HG03439 (cell line): ENCODE results near the gene EPS8L2.

ENCODE experiments used
- ATAC-seq: cut with Tn5 transposase; IDR thresholded peaks from one replicate; pipeline ENCODE4 v1.9.1; 2021; ENCODE audit warnings: mild to moderate bottlenecking, moderate library complexity; ENCODE audit not compliant: unreplicated experiment

The EPS8L2 gene

DNA sequence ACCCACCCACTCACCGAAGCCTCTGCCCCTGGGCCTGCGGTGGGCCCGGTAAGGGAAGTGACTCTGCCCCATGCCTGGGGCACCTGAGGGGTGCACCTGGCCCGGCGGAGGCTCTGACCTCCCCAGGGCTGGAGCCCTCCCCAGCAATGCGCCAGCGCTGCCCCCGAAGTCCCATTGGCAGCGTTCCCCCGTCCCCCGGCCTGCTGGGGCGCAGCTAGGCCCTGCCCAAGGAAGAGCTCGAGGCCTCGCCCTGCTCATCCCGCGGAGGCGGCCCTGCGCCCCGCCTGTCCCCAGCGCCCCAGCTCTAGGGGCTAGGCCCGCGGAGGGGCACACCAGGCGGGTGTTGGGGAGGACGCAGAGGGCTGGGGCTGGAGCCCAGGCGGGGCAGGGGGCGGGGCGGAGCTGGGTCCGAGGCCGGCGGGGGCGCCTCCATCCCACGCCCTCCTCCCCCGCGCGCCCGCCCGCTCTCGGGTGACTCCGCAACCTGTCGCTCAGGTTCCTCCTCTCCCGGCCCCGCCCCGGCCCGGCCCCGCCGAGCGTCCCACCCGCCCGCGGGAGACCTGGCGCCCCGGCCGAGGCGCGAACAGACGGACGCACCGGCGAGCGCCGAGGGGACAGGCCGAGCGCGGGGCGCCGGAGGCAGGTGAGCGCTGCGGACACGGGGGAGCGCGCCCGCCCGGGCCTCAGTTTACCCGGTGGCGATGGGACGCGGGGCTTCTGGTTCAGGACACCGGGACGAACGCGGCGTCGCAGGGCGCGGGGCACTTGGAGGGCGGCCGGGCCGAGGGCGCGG is at the start of gene EPS8L2:
TSS of gene EPS8L2 (plus strand) at position 586 of the 793 bp plus-strand sequence. CDS start 3,177 bp downstream, outside the sequence.
- no peak for ATAC-seq

DNA sequence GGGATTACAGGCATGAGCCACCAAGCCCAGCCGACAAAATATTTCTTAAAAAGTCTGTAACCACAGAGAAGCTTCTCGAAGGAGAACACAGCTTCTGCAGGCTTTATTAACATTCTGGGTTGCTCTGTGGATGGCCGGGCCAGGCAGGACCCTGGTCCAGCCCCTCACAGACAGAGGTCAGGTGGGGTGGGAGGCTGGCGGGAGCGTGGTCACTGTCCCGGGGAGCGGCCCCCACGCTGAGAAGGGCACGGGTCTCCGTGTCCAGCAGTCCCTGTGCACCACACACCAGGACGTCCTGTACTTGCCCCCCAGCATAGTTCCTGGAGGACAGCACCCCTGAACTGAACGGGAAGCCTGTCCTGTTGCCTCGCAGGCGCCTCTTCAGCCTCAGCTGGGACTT is 49.6 kb upstream of the EPS8L2 start:
- ATAC-seq = no peak

DNA sequence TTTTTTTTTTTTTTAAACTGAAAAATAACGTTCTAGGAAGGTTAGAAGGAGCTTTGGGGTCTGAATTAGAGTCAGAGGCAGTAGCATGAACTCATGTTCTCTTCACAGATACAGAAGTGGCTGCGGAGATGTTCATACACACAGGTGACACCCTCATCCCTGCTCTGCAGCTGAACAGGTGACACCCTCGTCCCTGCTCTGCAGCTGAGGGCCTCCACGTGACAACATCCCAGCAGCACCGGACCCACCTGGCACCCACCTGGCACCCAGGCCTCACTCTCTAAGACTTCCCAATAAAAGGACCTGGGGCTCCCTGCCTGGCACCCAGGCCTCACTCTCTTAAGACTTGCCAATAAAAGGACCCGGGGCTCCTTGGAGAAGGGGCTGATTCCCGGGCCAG is 49.2 kb upstream of the EPS8L2 start:
- no peak for ATAC-seq

DNA sequence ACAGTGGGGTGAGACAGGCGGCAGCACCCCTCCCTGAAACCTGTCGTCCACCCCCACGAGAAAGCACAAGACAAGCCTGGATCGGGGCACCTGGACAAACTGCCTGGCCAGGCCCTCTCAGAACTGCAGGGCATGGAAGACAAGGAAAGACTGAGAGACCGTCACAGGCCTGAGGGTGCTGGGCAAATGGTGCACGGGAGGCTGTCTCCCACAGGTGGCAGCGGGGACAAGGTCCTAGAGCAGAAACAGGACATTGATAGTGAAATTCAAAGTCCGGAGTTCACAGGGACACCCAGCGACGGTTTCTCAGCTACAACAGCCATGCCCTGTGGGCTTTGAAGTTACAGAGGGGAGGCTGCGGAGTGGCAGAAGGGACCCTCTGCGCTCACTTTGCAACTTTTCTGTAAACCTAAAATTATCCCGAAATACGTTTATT is 48.3 kb upstream of the EPS8L2 start:
- no peak for ATAC-seq

DNA sequence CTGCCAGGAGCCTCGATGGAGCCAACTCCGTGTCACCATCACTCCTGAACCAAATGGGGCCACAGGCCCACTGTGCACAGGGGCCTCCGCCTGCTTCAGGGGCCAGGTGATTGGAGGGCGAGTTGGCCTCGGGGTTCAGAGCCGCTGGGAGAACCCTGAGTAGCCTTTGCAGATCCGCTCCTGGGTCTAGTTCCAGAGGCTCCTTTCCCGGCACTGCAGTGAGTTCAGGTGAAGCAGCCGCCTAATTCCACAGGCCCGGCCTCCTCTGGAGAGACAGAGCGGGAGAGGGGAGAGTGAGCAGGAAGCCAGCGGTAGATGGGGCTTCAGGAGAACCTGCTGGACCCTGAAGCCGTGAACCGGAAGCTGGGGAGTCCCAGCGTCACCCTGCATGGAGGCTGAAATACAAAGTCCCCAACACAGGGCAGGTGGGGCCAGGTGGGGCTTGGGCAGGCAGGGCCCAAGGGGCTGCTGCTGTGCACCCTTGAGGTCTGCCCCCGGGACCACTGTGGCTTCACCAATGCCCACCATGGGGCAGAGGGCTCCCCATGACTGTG is 46.4 kb upstream of the EPS8L2 start:
- no peak for ATAC-seq

DNA sequence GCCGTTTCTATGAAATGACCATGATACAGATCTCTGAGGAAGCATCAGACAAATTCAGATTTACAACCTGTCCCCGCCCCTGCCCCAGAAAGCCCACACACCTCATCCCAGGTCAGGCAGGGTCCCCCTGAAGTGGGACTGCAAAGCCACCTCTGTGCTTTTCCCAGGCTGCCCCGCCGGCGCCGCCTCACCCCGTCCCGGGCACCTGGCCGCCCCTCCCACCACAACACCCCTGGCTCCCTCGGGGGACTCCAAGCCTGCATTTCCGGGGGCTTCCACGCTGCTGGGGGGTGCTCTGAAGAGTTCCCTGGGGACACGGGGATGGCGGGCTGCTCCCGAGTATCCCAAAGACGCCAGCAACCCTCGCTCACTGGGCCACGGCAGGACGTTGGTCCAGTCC is 45.8 kb upstream of the EPS8L2 start:
- ATAC-seq = no peak

DNA sequence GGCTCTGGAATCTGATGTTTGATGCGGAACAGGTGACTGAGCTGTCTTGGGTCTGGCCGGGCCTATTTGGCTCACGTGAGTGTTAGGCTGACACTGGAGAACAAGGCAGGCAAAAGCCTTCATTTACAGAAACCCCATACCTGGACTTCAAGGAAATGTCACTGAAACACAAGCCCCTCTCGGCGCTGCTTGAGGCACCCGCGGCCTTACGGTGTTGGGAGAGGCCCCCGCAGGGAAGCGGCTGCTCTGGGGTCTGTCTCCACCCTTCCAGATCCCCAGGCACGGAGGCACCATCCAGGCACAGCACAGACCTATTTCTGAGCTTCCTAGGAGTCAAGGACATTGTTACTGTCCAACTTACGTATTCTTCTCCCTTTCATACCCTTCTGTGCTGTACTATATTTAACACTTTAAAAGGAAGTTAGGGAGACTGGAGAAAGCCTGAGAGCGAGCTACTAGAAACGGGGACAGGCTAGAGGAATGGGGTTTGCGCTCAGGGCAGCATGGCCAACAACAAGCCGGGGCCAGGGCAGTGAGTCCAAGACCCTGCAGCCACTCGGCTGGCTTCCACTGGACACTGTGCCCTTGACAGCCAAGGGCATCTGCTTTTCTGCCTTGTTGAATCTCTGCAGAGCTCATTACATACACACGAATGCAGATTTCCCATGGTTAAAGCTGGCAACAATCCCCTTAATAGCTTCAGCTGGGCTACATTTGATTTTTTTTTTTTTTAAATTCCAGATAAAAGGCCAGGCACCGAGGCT is 45.2 kb upstream of the EPS8L2 start:
- ATAC-seq = no peak

DNA sequence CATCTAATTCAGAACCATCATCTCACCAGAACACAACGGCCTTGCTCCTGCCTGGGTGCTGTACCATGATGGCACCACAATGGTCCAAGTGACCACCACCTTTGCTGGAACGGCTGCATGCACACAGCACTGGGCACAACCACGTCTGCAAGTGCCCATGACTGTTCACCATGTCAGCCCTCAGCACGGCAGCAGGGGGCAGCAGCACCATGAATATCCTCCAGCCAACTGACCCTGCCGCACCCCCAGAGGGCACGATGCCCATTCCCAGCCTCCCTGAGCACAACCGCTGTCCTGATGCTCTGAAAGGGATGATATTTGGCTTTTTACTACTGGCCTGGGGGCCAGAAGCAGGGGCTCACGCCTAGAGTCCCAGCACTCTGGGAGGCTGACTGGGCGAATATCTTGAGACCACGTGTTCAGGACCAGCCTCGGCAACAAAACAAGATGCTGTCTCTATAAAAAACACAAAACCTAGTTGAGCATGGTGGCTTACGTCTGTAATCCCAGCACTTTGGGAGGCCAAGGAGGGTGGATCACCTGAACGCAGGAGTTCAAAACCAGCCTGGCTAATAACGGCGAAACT is 43.2 kb upstream of the EPS8L2 start:
- ATAC-seq = no peak

DNA sequence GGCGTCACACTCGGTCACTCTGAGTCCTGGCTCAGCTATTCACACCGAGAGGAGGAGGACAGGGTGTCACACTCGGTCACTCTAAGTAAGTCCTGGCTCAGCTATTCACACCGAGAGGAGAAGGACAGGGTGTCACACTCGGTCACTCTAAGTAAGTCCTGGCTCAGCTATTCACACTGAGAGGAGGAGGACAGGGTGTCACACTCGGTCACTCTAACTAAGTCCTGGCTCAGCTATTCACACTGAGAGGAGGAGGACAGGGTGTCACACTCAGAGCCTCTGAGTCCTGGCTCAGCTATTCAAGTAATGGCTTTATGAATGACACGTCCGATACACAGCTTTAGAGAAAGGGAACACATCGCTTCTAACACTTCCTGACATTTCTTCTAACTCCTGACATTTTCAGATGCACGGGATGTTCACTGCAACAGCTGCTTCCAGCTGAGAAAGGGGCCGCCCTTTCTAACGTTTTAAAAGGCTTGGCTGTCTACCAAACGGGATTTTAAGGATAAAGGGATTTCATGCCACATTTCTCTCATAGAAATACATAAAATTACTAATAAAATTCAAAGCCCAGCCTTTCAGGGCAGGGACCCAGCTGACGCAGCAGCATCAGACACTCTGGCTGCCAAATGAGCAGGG is 40.8 kb upstream of the EPS8L2 start:
- ATAC-seq = no peak

DNA sequence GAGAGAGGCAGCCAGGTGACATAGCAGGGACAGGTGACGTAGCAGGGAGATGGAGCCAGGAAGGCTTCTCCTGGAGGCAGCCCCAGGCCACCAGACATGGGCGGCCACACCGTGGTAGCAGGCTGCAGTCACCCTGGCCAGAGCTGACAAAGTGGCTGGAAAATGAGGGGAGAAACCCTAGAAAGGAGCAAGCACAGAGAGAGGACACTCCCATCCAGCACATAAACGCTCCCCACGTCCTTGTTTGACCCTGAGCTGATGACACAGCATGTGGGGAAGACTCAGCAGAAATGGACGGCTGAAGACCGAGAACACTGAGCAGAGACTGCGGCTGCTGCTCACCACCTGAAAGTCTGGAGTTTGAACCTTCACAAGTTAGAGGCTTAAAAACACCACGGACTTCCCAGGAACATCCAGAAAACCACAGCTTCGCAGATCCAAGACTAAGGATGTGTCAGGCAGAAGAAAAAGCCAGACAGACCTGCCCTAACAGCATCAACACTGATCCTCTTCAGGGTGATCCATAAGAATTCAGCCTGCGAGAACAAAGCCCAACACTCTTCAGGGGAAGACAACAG is 40.2 kb upstream of the EPS8L2 start:
- ATAC-seq = no peak

DNA sequence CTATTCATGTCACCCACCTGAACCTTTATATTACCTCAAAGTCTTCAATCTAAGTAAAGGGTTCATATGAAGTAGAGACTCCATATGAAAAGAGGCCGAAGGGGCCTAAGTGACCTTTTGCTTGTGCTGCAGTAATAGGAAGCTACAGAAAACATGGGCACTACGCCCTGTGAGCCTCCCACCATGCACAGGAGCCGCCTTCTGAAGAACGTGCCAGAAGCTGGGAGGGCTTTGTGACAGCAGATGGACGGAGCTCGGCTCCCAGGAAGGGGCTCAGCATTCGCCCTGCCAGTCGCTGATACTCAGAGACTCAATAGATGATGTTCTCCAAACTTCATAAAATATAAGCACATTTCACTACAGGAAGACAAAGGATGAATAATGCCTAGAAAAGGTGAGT is 32.2 kb upstream of the EPS8L2 start:
- no peak for ATAC-seq

DNA sequence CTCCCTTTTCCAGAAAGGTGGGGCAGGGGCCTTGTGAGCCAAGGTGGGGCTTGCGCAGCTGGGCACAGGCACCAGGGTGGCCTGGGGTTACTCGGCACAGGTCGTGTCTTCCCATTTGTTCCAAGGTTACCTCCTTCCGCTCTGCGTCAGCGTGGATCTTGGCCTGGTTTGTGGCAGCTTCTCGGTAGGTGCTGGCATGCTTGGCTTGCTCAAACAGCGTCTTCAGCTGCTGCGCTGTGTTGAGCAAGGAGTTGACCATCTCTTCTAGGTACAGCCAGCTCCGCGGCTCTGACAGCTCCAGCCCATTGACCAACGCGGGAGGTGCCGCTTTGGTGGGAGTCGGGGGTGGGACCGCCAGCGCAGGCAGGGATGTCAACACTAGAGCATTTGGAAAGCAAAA is 31.6 kb upstream of the EPS8L2 start:
- ATAC-seq = no peak

DNA sequence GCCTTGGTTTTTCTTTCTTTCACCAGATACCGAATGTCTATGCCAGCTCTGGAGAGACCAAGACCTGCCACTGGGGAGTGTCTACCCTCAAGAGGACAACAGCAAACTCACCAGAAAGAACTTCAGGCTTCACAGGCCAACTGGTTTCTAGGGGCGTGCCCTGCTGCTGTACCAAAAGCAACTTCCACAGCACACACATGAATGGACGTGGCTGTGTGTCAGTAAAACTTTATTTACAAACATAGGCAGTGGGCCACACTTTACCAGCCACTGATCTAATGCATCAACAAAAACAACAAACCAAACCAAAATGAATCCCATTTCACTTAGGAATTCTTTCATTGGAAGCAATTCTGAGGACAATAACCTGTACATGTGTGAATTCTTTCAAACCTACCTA is 27.7 kb upstream of the EPS8L2 start:
- ATAC-seq = no peak

DNA sequence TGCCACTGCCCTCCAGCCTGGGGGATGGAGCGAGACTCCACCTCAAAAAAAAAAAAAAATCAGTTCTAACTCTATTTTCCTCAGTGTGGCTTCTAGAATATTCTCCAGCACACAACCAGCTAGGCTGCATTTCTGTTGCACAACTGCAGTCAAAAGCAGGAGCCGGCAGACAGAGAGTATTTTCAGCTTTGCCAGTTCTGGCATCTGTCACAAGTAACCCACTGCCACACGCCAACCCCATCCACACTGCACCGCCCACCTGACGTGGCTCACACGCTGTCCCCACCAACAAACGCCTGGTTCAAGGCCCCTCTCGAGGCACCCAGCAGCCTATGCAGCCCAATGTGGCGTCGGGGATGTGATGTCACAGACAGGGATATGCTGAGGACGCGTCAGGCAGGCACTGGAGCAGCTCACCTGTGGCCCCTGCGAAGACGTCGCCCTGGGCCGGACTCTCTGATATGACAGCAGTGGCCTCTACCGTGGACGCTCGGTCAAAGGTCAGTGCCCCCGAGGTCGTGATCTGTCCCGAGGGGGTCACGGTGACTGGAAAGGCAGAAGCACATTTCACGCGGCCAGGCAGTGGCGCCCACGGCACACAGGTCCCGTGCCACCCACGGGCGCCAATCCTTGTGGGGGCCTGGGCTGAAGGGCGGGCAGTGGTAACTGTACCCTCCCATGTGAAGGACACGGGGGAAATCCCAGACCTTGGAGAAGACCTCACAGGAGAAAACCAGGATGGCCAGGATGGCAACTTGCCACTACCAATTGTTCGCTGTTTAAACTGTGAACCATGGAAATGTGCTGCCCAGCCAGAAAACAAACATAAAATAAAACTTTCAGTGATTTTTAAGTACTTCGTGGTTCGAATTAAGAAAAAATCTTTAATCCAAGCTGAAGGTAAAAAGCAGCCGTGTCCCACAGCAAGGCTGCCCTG is 26.5 kb upstream of the EPS8L2 start:
- ATAC-seq = no peak

DNA sequence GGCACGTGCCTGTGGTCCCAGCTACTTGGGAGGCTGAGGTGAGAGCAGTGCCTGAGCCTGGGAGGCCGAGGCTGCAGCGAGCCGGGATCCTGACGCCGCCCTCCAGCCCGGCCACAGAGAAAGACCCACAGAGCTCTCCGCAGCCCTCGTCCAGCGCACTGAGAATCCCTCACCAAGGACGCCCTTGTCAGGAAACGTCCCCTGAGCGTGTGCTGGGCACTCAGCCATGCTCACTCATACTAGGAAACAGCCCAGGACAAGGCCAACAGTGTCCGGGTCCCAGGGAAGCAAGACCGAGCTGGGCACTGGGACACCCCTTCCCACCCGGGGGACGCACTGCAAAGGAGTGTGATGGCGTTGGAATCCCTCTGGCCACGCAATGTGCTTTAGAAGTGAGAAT is 25.6 kb upstream of the EPS8L2 start:
- no peak for ATAC-seq

DNA sequence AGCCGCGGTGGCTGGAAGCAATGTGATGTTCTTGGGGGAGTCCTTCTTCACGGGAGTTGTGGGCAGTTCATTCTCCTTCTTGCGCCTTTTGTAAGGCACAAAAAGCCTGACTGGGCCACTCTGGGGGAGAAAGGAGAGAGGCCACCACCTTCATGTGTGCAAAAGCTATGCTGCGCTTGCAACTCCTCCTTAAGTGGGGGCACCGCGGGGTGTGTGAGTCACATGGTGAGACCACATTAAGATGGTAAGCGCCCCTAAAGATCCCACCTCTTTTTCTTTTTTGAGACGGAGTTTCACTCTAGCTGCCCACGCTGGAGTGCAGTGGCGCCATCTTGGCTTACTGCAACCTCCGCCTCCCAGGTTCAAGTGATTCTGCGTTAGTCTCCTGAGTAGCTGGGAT is 25.1 kb upstream of the EPS8L2 start:
- no peak for ATAC-seq

DNA sequence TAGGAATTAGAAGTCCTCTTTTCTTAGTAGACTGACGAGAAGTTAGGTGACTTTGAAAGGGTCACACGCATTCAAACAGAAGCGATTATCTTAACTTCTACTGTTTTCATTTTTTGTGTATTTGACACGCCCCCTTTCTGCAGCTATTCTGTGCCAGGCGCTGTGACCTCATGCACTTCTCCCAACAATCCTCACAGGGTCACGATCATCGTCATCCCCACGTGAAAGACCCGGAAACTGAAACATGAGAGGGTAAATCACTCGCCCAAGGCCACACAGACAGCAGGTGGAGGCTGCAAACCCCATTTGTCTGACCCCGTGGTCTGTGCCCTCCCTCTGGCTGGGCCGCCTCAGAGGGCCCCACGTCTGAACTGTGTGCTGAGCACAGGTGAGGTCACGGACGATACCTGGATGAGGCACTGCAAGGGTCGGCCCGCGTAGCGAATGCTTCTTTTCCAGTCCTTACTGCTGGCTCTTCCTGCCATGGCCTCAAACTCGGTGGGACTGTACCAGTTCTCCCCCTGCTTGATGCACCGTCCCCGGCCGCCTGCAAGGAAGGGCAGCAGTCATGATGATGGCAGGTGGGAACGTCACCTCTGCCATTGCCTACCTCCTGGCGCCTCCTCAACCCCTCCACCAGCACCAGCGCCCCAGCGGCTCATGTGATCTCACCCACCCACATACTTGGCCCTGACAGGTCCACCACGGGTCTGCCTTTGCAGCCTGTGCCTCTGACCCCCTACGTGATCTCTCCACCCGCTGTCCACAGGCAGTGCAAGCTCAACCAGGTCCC is 19.4 kb upstream of the EPS8L2 start:
- no peak for ATAC-seq

DNA sequence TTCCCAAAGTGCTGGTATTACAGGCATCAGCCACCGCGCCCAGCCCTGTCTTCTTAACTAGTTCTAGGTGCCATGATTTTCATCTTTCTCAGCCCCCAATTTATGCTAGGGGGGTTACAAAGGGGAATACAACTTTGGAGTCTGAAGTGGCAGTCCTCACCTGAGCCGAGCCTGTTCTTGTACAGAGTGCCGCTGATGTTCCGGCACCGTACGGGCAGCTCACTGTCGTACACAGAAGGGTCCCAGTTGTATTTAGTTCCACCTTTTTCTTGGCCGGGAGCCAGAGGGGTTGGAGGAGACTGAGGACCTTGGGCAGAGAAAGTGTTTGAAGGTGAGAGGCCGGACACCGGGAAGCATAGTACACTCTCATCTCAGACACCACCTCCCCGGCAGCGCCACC is 18.3 kb upstream of the EPS8L2 start:
- ATAC-seq = no peak

DNA sequence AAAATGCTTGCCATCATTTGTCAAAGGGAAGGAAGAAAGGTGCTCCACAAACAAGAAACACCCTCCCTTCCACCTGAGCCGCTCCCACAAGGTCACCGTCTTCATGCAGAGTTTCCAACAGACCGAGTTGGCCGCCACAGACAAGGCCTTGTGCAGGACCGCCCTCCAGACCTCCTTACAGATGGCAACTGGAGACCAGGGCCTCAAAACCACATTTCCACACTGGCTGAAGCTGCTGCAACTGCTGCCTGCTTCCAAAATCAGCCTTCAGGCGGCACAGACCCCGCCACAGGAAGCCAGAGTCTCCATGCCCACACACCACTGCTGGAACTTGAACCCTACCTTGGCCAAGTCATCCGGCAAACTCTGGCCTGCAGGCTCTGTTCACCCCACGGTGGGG is 17.4 kb upstream of the EPS8L2 start:
- ATAC-seq = no peak
